Left lung (tissue), 10 donors: ENCODE data around the gene PIEZO2. TPM values are rescaled to one million over a fixed set of nuclear protein-coding genes. Genes with fewer than 3 reads are reported as not detected.
A peak's percentile ranks its signal among the peaks of the same experiment; 100 is the strongest.

Experiments
- ATAC-seq: fragments of 200-7000 bp; cut with Tn5 transposase; one replicate; pipeline ENCODE4 v1.9.1; 2020; ENCODE audit warnings: moderate library complexity
- DNase-seq, 4 donors: peaks; one replicate each; pipeline ENCODE4 v3.0.0-alpha.2; 2013 to 2020
- H3K27ac ChIP-seq, 2 donors: fragments of 200-600 bp; sonication (generic) in 1 of 2; one replicate each; pipeline versions ENCODE4 v1.5.0 to v1.8.0; 2020 to 2021
- H3K27me3 ChIP-seq, 2 donors: fragments of 200-600 bp; sonication (generic) in 1 of 2; one replicate each; pipeline versions ENCODE4 v1.5.0 to v1.8.0; 2020 to 2021
- H3K36me3 ChIP-seq, 2 donors: fragments of 200-600 bp; sonication (generic) in 1 of 2; one replicate each; pipeline versions ENCODE4 v1.5.0 to v1.8.0; 2020 to 2021
- H3K4me1 ChIP-seq, 2 donors: fragments of 200-600 bp; one replicate each; pipeline ENCODE4 v1.8.0; 2021
- H3K4me3 ChIP-seq, 2 donors: fragments of 200-600 bp; sonication (generic) in 1 of 2; one replicate each; pipeline versions ENCODE4 v1.5.0 to v1.8.0; 2020 to 2021; ENCODE audit warnings: mild to moderate bottlenecking in 1 of 2
- H3K9me3 ChIP-seq, 2 donors: fragments of 200-600 bp; sonication (generic) in 1 of 2; one replicate each; pipeline versions ENCODE4 v1.5.0 to v1.8.0; 2020 to 2021
- CTCF ChIP-seq, 2 donors: fragments of 200-600 bp; sonication (generic) in 1 of 2; IDR thresholded peaks; one replicate each; pipeline versions ENCODE4 v1.5.0 to v1.8.0; 2021; ENCODE audit warnings: antibody characterized with exemption in 2 of 2
- intact Hi-C, 2 donors: fragments of 100-400 bp; cut with DNase I; formaldehyde crosslinking; loops; one replicate each; pipeline versions ENCODE4 v1.11.2 to v1.14.2; 2022
- polyA plus RNA-seq, 6 donors: library from polyadenylated mRNA; unstranded; fragments of 120-200 nt; gene quantifications; one replicate each; pipeline ENCODE4 v1.2.1, GENCODE V29; 2013; ENCODE audit not compliant: insufficient read length in 6 of 6
- total RNA-seq, 2 donors: library from RNA; stranded (reverse); fragmentation: NEBNext Ultra II Directional; extraction: Animal tissue kit (Norgen Biotek cat#: 25700); gene quantifications; one replicate each; pipeline ENCODE4 v1.2.1, GENCODE V29; 2021
- donor health status: DM: no; HTN: yes; CAD: no.
- donor health status: DM: no; HTN: no; CAD: no.

PIEZO2 gene
- total and polyA plus RNA-seq, 8 donors: 40.3 to 270 (median 233) TPM

- Histone ChIP-seq H3K9me3 (no peaks in the 10 kb centered on the region), H3K27ac (no peak overlapping the region), H3K4me1 (no peaks in the 10 kb centered on the region), H3K4me3 (no peak overlapping the region), H3K27me3 (no peaks in the 10 kb centered on the region), H3K36me3 (no peaks in the 10 kb centered on the region)
- intact Hi-C loops: no loop called here
- ATAC-seq (no peak), DNase-seq (no peak)
- TF ChIP-seq CTCF (IDR thresholded peaks at IDR 0.05): no peak
Observed at GRCh38 chr18:10771053-10771709, 378.2 kb downstream of the PIEZO2 start.

DNA sequence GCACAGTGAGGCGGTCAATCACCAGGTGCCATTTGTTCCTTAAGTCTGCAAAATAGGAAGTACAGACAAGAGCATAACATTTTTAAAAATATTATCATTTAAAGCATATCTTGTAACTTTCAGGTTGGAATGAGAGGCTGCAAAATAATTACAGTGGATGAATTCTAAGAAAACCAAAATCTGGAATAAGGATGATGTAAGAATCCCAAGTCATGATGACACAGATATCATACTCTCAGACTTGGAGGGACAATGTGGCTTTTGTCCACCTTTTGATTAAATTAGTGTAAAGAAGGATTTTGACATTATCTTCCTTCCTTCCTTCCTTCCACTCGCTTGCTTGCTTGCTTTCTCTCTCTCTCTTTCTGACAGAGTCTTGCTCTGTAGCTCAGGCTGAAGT lies 379.1 kb downstream of the PIEZO2 start:
- intact Hi-C loops: no loop called here

GRCh38 chr18:10768221-10768620 lies 381.1 kb downstream of the PIEZO2 start:
- no peak for TF ChIP-seq CTCF (IDR thresholded peaks at IDR 0.05)
- DNase-seq (no peak), ATAC-seq (no peak)
- Histone ChIP-seq H3K4me1 (no peaks in the 10 kb centered on the region), H3K36me3 (no peaks in the 10 kb centered on the region), H3K9me3 (no peaks in the 10 kb centered on the region), H3K27me3 (no peaks in the 10 kb centered on the region), H3K4me3 (no peak overlapping the region), H3K27ac (no peak overlapping the region)
- intact Hi-C loops: no loop called here

More for the DNA sequence above, 379.1 kb downstream of the PIEZO2 start:
- H3K27me3 ChIP-seq: no peaks in the 10 kb centered on the region
- no peaks in the 10 kb centered on the region for H3K4me1 ChIP-seq
- no peak overlapping the region for H3K27ac ChIP-seq
- no peak for TF ChIP-seq CTCF (IDR thresholded peaks at IDR 0.05)
- DNase-seq (no peak), ATAC-seq (no peak)
- H3K4me3 ChIP-seq: no peak overlapping the region
- H3K36me3 ChIP-seq: no peaks in the 10 kb centered on the region
- no peaks in the 10 kb centered on the region for H3K9me3 ChIP-seq

GRCh38 chr18:10767658-10768057 lies 381.7 kb downstream of the PIEZO2 start:
- TF ChIP-seq CTCF (IDR thresholded peaks at IDR 0.05): no peak
- Histone ChIP-seq H3K27me3 (no peaks in the 10 kb centered on the region), H3K36me3 (no peaks in the 10 kb centered on the region), H3K27ac (no peak overlapping the region), H3K4me3 (no peak overlapping the region), H3K9me3 (no peaks in the 10 kb centered on the region), H3K4me1 (no peaks in the 10 kb centered on the region)
- DNase-seq (peak in 1 of 4 donors; percentile 64), ATAC-seq (no peak)
- intact Hi-C loops: no loop called here

- Histone ChIP-seq H3K9me3 (no peaks in the 10 kb centered on the region), H3K27ac (no peak overlapping the region), H3K4me3 (no peak overlapping the region), H3K4me1 (no peaks in the 10 kb centered on the region), H3K27me3 (no peaks in the 10 kb centered on the region), H3K36me3 (no peaks in the 10 kb centered on the region)
- no peak for DNase-seq
- intact Hi-C loops: no loop called here
- no peak for TF ChIP-seq CTCF (IDR thresholded peaks at IDR 0.05)
- no peak for ATAC-seq
Observed at GRCh38 chr18:10760986-10761385, 388.4 kb downstream of the PIEZO2 start.
